Activated T-helper 1 cell treated with anti-CD3 and anti-CD28 coated beads, Interleukin-12 subunit alpha, Interleukin-12 subunit beta, Interleukin-2, Interleukin-4 antibody, amounts not matched to agents 30 ng/mL and 10 ng/mL and 1 ng/mL, durations not matched to agents 14 hours and 24 hours and 36 hours (primary cell): Measurements from ENCODE around the gene NR2C2. TPM values are rescaled to one million over a fixed set of nuclear protein-coding genes. Genes with fewer than 3 reads are reported as not detected.
"Not testable (repeated sequence)": the region's sequence is repeated elsewhere in the genome, so short reads cannot be mapped to it uniquely, and the experiment has no call there.

Experiments used
- DNase-seq: peaks from one replicate; pipeline ENCODE4 v3.0.0; 2021; ENCODE audit warnings: low spot score
- H3K27ac Mint-ChIP-seq: one replicate; pipeline ENCODE4 v1.8.0; 2021; ENCODE audit warnings: mild to moderate bottlenecking, mixed read lengths
- H3K27me3 Mint-ChIP-seq: one replicate; pipeline ENCODE4 v1.8.0; 2022; ENCODE audit warnings: mild to moderate bottlenecking, moderate library complexity, mixed read lengths; ENCODE audit not compliant: insufficient read depth
- H3K36me3 Mint-ChIP-seq: one replicate; pipeline ENCODE4 v1.8.0; 2021; ENCODE audit warnings: low read depth, mixed read lengths
- H3K4me1 Mint-ChIP-seq: one replicate; pipeline ENCODE4 v1.8.0; 2021; ENCODE audit warnings: low read depth, mixed read lengths
- H3K4me3 Mint-ChIP-seq: one replicate; pipeline ENCODE4 v1.8.0; 2021; ENCODE audit warnings: mild to moderate bottlenecking, moderate library complexity, mixed read lengths
- H3K9me3 Mint-ChIP-seq: one replicate; pipeline ENCODE4 v1.8.0; 2021; ENCODE audit warnings: mixed read lengths
- intact Hi-C: fragments of 100-400 bp; cut with micrococcal nuclease; formaldehyde crosslinking; loops from one replicate; pipeline ENCODE4 v1.15.1; 2024
- total RNA-seq: library from RNA; stranded (reverse); gene quantifications from 2 replicates; pipeline ENCODE4 v1.2.3, GENCODE V29; 2022

Gene NR2C2
- total RNA-seq, 1 donor from 2014 or later: 50.7 TPM

- peaks cover 11% of the 10 kb centered on the region for H3K36me3 Mint-ChIP-seq
- intact Hi-C loops: no loop called here
- H3K27ac Mint-ChIP-seq: no peak overlapping the region
- DNase-seq: no peak
- no peak overlapping the region for H3K4me3 Mint-ChIP-seq
- peaks cover 27% of the 10 kb centered on the region for H3K4me1 Mint-ChIP-seq
- H3K9me3 Mint-ChIP-seq: no peaks in the 10 kb centered on the region
- no peaks in the 10 kb centered on the region for H3K27me3 Mint-ChIP-seq
These were observed 43.4 kb downstream of the NR2C2 start for GRCh38 chr3:14990780-14991148.

GRCh38 chr3:14991151-14991742 is 43.9 kb downstream of the NR2C2 start:
- no peaks in the 10 kb centered on the region for H3K27me3 Mint-ChIP-seq
- DNase-seq: no peak
- H3K36me3 Mint-ChIP-seq: peaks cover 11% of the 10 kb centered on the region
- no peak overlapping the region for H3K27ac Mint-ChIP-seq
- no peak overlapping the region for H3K4me3 Mint-ChIP-seq
- peaks cover 24% of the 10 kb centered on the region for H3K4me1 Mint-ChIP-seq
- intact Hi-C loops: no loop called here
- no peaks in the 10 kb centered on the region for H3K9me3 Mint-ChIP-seq

GRCh38 chr3:14991818-14992612 is 44.6 kb downstream of the NR2C2 start:
- Mint-ChIP-seq H3K36me3 (peaks cover 7% of the 10 kb centered on the region), H3K27ac (no peak overlapping the region), H3K9me3 (no peaks in the 10 kb centered on the region), H3K4me3 (no peak overlapping the region), H3K27me3 (no peaks in the 10 kb centered on the region), H3K4me1 (peaks cover 18% of the 10 kb centered on the region)
- intact Hi-C loops: no loop called here
- DNase-seq: no peak

- H3K9me3 Mint-ChIP-seq: peaks cover 3% of the 10 kb centered on the region
- DNase-seq: no peak
- H3K4me1 Mint-ChIP-seq: peaks cover 9% of the 10 kb centered on the region
- H3K27me3 Mint-ChIP-seq: no peaks in the 10 kb centered on the region
- intact Hi-C loops: no loop called here
- no peak overlapping the region for H3K4me3 Mint-ChIP-seq
- H3K27ac Mint-ChIP-seq: no peak overlapping the region
- peaks cover 18% of the 10 kb centered on the region for H3K36me3 Mint-ChIP-seq
These were observed 50.6 kb downstream of the NR2C2 start for GRCh38 chr3:14997941-14998340.

- DNase-seq, H3K9me3 Mint-ChIP-seq, H3K27me3 Mint-ChIP-seq, H3K27ac Mint-ChIP-seq, H3K4me3 Mint-ChIP-seq, H3K4me1 Mint-ChIP-seq, intact Hi-C loops: not testable (repeated sequence)
- peaks cover 23% of the 10 kb centered on the region for H3K36me3 Mint-ChIP-seq
These were observed 51.8 kb downstream of the NR2C2 start for GRCh38 chr3:14999182-14999581.

- Mint-ChIP-seq H3K27me3 (no peaks in the 10 kb centered on the region), H3K36me3 (peaks cover 21% of the 10 kb centered on the region), H3K9me3 (no peaks in the 10 kb centered on the region), H3K27ac (no peak overlapping the region), H3K4me1 (no peaks in the 10 kb centered on the region), H3K4me3 (no peak overlapping the region)
- DNase-seq: no peak
- intact Hi-C loops: no loop called here
These were observed 60.3 kb downstream of the NR2C2 start for GRCh38 chr3:15007681-15008141.

- no peak for DNase-seq
- H3K9me3 Mint-ChIP-seq: no peaks in the 10 kb centered on the region
- H3K36me3 Mint-ChIP-seq: peaks cover 21% of the 10 kb centered on the region
- H3K4me3 Mint-ChIP-seq: no peak overlapping the region
- no peak overlapping the region for H3K27ac Mint-ChIP-seq
- intact Hi-C loops: no loop called here
- H3K4me1 Mint-ChIP-seq: no peaks in the 10 kb centered on the region
- no peaks in the 10 kb centered on the region for H3K27me3 Mint-ChIP-seq
These were observed 61.8 kb downstream of the NR2C2 start for GRCh38 chr3:15009167-15009566.

- Mint-ChIP-seq H3K9me3 (no peaks in the 10 kb centered on the region), H3K4me1 (no peaks in the 10 kb centered on the region), H3K36me3 (peaks cover 30% of the 10 kb centered on the region), H3K27ac (no peak overlapping the region), H3K4me3 (no peak overlapping the region), H3K27me3 (no peaks in the 10 kb centered on the region)
- intact Hi-C loops: no loop called here
- no peak for DNase-seq
These were observed 63.3 kb downstream of the NR2C2 start for GRCh38 chr3:15010664-15011063.

- Mint-ChIP-seq H3K4me3 (no peak overlapping the region), H3K27me3 (no peaks in the 10 kb centered on the region), H3K36me3 (peaks cover 34% of the 10 kb centered on the region), H3K9me3 (no peaks in the 10 kb centered on the region), H3K27ac (no peak overlapping the region), H3K4me1 (no peaks in the 10 kb centered on the region)
- intact Hi-C loops: no loop called here
- DNase-seq: no peak
These were observed 63.8 kb downstream of the NR2C2 start for GRCh38 chr3:15011174-15011573.

- H3K36me3 Mint-ChIP-seq: peaks cover 47% of the 10 kb centered on the region
- intact Hi-C loops: no loop called here
These were observed 67.4 kb downstream of the NR2C2 start for GRCh38 chr3:15014606-15015328.

GRCh38 chr3:15015456-15015855 is 68.1 kb downstream of the NR2C2 start:
- no peak overlapping the region for H3K27ac Mint-ChIP-seq
- no peaks in the 10 kb centered on the region for H3K4me1 Mint-ChIP-seq
- H3K36me3 Mint-ChIP-seq: peaks cover 52% of the 10 kb centered on the region
- H3K4me3 Mint-ChIP-seq: no peak overlapping the region
- DNase-seq: no peak
- no peaks in the 10 kb centered on the region for H3K27me3 Mint-ChIP-seq
- intact Hi-C loops: no loop called here
- no peaks in the 10 kb centered on the region for H3K9me3 Mint-ChIP-seq

More at GRCh38 chr3:15014606-15015328, 67.4 kb downstream of the NR2C2 start:
- Mint-ChIP-seq H3K27ac (no peak overlapping the region), H3K27me3 (no peaks in the 10 kb centered on the region), H3K4me3 (no peak overlapping the region), H3K4me1 (no peaks in the 10 kb centered on the region), H3K9me3 (no peaks in the 10 kb centered on the region)
- no peak for DNase-seq

GRCh38 chr3:15017191-15017590 is 69.8 kb downstream of the NR2C2 start:
- peaks cover 59% of the 10 kb centered on the region for H3K36me3 Mint-ChIP-seq

GRCh38 chr3:15023249-15023648 is 75.9 kb downstream of the NR2C2 start:
- H3K4me1 Mint-ChIP-seq: no peaks in the 10 kb centered on the region
- no peak overlapping the region for H3K27ac Mint-ChIP-seq
- DNase-seq: no peak
- H3K36me3 Mint-ChIP-seq: peaks cover 31% of the 10 kb centered on the region
- H3K27me3 Mint-ChIP-seq: no peaks in the 10 kb centered on the region
- H3K4me3 Mint-ChIP-seq: no peak overlapping the region
- intact Hi-C loops: no loop called here
- H3K9me3 Mint-ChIP-seq: no peaks in the 10 kb centered on the region

More at GRCh38 chr3:15017191-15017590, 69.8 kb downstream of the NR2C2 start:
- Mint-ChIP-seq H3K9me3 (no peaks in the 10 kb centered on the region), H3K4me1 (no peaks in the 10 kb centered on the region), H3K27me3 (no peaks in the 10 kb centered on the region), H3K4me3 (no peak overlapping the region), H3K27ac (no peak overlapping the region)
- no peak for DNase-seq
- intact Hi-C loops: no loop called here
